Measurements from ENCODE around the gene ACVR1C.
A peak's percentile ranks its signal among the peaks of the same experiment; 100 is the strongest.

The ACVR1C gene

GRCh38 chr2:157500334-157500733 lies 128.3 kb downstream of the ACVR1C start:
- no peak for DNase-seq (ENCODE audit: extremely low read depth in 1 of 2, low read depth in 1 of 2)

GRCh38 chr2:157498483-157498882 lies 130.2 kb downstream of the ACVR1C start:
- no peak for DNase-seq (ENCODE audit: extremely low read depth in 1 of 2, low read depth in 1 of 2)

- no peak for DNase-seq (ENCODE audit: extremely low read depth in 1 of 2, low read depth in 1 of 2)
Observed at GRCh38 chr2:157497638-157498314, 130.9 kb downstream of the ACVR1C start.

GRCh38 chr2:157492189-157492773 lies 136.4 kb downstream of the ACVR1C start:
- DNase-seq (ENCODE audit: extremely low read depth in 1 of 2, low read depth in 1 of 2): peak; percentile 40

GRCh38 chr2:157489983-157490382 lies 138.7 kb downstream of the ACVR1C start:
- DNase-seq (ENCODE audit: extremely low read depth in 1 of 2, low read depth in 1 of 2): no peak

GRCh38 chr2:157488877-157489276 lies 139.8 kb downstream of the ACVR1C start:
- no peak for DNase-seq (ENCODE audit: extremely low read depth in 1 of 2, low read depth in 1 of 2)

GRCh38 chr2:157487747-157488146 lies 140.9 kb downstream of the ACVR1C start:
- DNase-seq (ENCODE audit: extremely low read depth in 1 of 2, low read depth in 1 of 2): no peak

GRCh38 chr2:157487271-157487610 lies 141.4 kb downstream of the ACVR1C start:
- no peak for DNase-seq (ENCODE audit: extremely low read depth in 1 of 2, low read depth in 1 of 2)

GRCh38 chr2:157486596-157487270 lies 141.9 kb downstream of the ACVR1C start:
- DNase-seq (ENCODE audit: extremely low read depth in 1 of 2, low read depth in 1 of 2): no peak

- no peak for DNase-seq (ENCODE audit: extremely low read depth in 1 of 2, low read depth in 1 of 2)
Observed at GRCh38 chr2:157480182-157480961, 148.3 kb downstream of the ACVR1C start.

GRCh38 chr2:157479081-157480027 lies 149.3 kb downstream of the ACVR1C start:
- DNase-seq (ENCODE audit: extremely low read depth in 1 of 2, low read depth in 1 of 2): no peak

GRCh38 chr2:157477919-157478318 lies 150.7 kb downstream of the ACVR1C start:
- no peak for DNase-seq (ENCODE audit: extremely low read depth in 1 of 2, low read depth in 1 of 2)

GRCh38 chr2:157476953-157477709 lies 151.5 kb downstream of the ACVR1C start:
- DNase-seq (ENCODE audit: extremely low read depth in 1 of 2, low read depth in 1 of 2): no peak

Measured in activated CD8-positive, alpha-beta memory T cell treated with anti-CD3 and anti-CD28 coated beads for 1 hour (primary cell).